Mesothelial cell of epicardium (in vitro differentiated cells): ENCODE data around the gene SOX30. TPM values are rescaled to one million over a fixed set of nuclear protein-coding genes. Genes with fewer than 3 reads are reported as not detected.

Source experiments
- DNase-seq, 2 experiments: peaks; one replicate each; pipeline ENCODE4 v3.0.0; 2021; ENCODE audit warnings: low spot score in 2 of 2; ENCODE audit not compliant: unreplicated experiment in 2 of 2
- H3K27ac Mint-ChIP-seq: 2 replicates; pipeline ENCODE4 v1.8.0; 2021; ENCODE audit warnings: mixed read lengths
- H3K27me3 Mint-ChIP-seq: 2 replicates; pipeline ENCODE4 v1.8.0; 2021; ENCODE audit warnings: low read depth, mixed read lengths
- H3K36me3 Mint-ChIP-seq: 2 replicates; pipeline ENCODE4 v1.8.0; 2021; ENCODE audit warnings: mixed read lengths
- H3K4me1 Mint-ChIP-seq: 2 replicates; pipeline ENCODE4 v1.8.0; 2021; ENCODE audit warnings: mixed read lengths
- H3K4me3 Mint-ChIP-seq: 2 replicates; pipeline ENCODE4 v1.8.0; 2021; ENCODE audit warnings: mild to moderate bottlenecking, moderate library complexity, mixed read lengths
- H3K9me3 Mint-ChIP-seq: 2 replicates; pipeline ENCODE4 v1.8.0; 2021; ENCODE audit warnings: mixed read lengths
- CTCF ChIP-seq: fragments of 200-600 bp; sonication (generic); IDR thresholded peaks from one replicate; pipeline ENCODE4 v1.5.0; 2021; ENCODE audit warnings: antibody characterized with exemption; ENCODE audit not compliant: unreplicated experiment
- total RNA-seq: library from RNA; stranded (reverse); gene quantifications from 3 replicates; pipeline ENCODE4 v1.2.1, GENCODE V29; 2021

Gene SOX30
- total RNA-seq, 1 donor from 2014 or later: not detected

DNA sequence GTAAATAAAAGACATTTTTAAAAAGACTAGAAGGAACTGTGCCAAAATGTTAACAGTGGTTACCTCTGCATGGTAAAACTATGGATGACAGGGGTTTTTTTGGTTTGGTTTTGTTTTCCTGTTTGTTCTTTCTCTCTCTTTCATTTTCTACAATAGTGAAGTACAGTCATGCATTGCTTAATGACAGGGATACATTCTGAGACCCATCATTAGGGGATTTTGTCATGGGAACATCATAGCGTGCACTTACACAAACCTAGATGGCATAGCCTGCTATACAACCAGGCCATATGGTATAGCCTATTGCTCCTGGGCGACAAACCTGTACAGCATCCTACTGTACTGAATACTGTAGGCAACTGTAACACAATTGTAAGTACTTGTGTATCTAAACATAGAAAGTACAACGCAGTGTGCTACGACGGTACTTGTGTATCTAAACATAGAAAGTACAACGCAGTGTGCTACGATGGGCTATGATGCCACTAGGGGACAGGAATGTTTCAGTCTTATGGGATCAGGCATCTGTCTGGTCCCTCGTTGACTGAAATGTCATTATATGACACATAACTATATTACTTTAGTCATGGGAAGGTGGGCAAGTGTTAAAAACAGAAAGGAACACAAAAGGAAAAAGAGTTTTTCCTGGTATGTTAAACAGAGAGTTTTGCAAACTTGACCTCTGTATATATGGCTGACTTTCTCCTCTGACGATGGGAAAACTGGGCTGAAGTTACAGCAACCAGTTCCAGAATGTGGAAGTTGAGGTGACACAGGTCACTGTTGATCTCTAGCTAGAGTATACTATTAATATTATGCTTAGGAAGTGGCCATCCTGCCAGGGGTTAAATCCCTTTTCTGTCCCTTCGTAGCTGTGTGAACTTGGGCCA lies 69.3 kb downstream of the SOX30 start:
- Mint-ChIP-seq H3K27me3 (no peaks in the 10 kb centered on the region), H3K27ac (no peak overlapping the region), H3K36me3 (no peaks in the 10 kb centered on the region), H3K9me3 (no peaks in the 10 kb centered on the region), H3K4me1 (no peaks in the 10 kb centered on the region), H3K4me3 (no peak overlapping the region)
- no peak for TF ChIP-seq CTCF
- no peak for DNase-seq

- TF ChIP-seq CTCF: no peak
- no peaks in the 10 kb centered on the region for H3K36me3 Mint-ChIP-seq
- H3K4me3 Mint-ChIP-seq: no peak overlapping the region
- H3K4me1 Mint-ChIP-seq: peaks cover 3% of the 10 kb centered on the region
- DNase-seq: no peak
- H3K27me3 Mint-ChIP-seq: no peaks in the 10 kb centered on the region
- H3K9me3 Mint-ChIP-seq: no peaks in the 10 kb centered on the region
- H3K27ac Mint-ChIP-seq: no peak overlapping the region
Observed at GRCh38 chr5:157581901-157582300, 70.3 kb downstream of the SOX30 start.

DNA sequence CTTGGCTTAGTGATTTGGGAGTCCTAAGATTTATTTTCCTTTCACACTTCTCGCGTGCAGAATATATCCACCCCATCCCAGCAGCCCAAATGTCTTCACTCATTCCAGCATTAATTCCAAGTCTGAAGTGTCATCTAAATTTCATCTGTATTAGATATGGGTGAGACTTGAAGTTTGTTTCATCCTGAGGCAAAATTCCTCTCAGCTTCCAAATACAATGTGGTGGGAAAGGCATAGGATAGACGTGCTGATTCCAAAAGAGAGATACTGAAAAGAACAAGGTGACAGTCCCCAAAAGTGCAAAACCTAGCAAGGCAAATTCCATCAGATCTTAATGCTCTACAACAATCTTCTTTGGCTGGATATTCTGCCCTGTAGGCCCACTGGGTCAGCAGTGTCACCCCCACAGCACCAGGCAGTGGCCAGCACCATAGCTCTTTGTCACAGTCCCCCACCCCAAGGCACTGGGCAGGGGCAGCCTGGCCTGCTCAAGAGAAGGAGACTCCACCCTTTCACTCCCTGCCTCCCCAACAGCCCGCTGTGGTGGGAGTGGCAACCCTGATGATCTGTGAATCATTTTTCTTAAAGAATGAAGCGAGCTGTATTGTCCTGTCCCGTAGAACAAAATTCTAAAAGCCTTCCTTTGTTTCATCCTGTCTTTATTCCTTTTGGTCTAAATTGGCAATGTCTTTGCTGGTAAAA lies 74.0 kb downstream of the SOX30 start:
- DNase-seq: no peak
- no peak for TF ChIP-seq CTCF
- Mint-ChIP-seq H3K36me3 (no peaks in the 10 kb centered on the region), H3K4me3 (no peak overlapping the region), H3K27ac (no peak overlapping the region), H3K9me3 (no peaks in the 10 kb centered on the region), H3K27me3 (peaks cover 4% of the 10 kb centered on the region), H3K4me1 (peaks cover 16% of the 10 kb centered on the region)

DNA sequence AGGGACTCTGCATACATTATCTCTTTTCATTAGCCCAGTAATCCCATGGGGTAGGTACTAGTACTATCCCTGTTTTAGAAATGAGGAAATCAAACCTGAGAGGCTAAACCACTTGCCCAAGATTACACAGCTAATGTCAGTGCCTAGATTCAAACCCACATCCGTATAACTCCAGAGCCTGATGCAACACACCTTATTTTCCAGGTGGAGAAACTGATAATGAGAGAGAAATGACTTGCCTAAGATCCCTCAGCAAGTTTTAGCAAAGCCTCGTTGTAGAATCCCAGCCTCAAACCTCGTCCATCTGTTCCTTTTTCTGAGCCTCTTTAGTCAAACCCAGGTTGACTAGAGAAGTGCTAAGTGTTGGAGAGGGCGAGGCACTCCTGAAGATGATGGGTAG lies 75.6 kb downstream of the SOX30 start:
- H3K27me3 Mint-ChIP-seq: peaks cover 4% of the 10 kb centered on the region
- no peaks in the 10 kb centered on the region for H3K9me3 Mint-ChIP-seq
- H3K4me3 Mint-ChIP-seq: no peak overlapping the region
- no peak for DNase-seq
- H3K4me1 Mint-ChIP-seq: peaks cover 18% of the 10 kb centered on the region
- no peaks in the 10 kb centered on the region for H3K36me3 Mint-ChIP-seq
- no peak overlapping the region for H3K27ac Mint-ChIP-seq
- TF ChIP-seq CTCF: no peak

Other genes with a start within 250 kb of the SOX30 start
- gene NIPAL4, start 192.2 kb downstream of the SOX30 start, total RNA-seq: 0.18 to 0.49 TPM (median 0.40 TPM) in 3 replicates
- gene ADAM19, start 76.7 kb downstream of the SOX30 start, total RNA-seq: 17.1 to 19.7 TPM (median 19.7 TPM) in 3 replicates
- gene C5orf52, start 19.1 kb upstream of the SOX30 start, total RNA-seq: not detected in 3 replicates
- gene THG1L, start 79.0 kb upstream of the SOX30 start, total RNA-seq: 17.8 to 19.2 TPM (median 18.0 TPM) in 3 replicates
- gene LSM11, start 91.3 kb upstream of the SOX30 start, total RNA-seq: 5.2 to 6.0 TPM (median 5.6 TPM) in 3 replicates
- 74.8 to 85.2 TPM (median 77.7 TPM) in 3 replicates for gene CLINT1, start 206.7 kb upstream of the SOX30 start, total RNA-seq